Parathyroid adenoma (tissue), 2 donors: Measurements from ENCODE around the gene CCR6.

ENCODE experiments used
- H2AFZ ChIP-seq: fragments of 300-600 bp; sonication (generic); one replicate; pipeline ENCODE4 v1.7.0; 2017; ENCODE audit warnings: antibody characterized with exemption, mild to moderate bottlenecking
- H3K27ac ChIP-seq: fragments of 300-600 bp; sonication (generic); one replicate; pipeline ENCODE4 v1.7.0; 2017
- H3K27me3 ChIP-seq: fragments of 300-600 bp; sonication (generic); one replicate; pipeline ENCODE4 v1.7.0; 2017; ENCODE audit warnings: low read length; ENCODE audit not compliant: control insufficient read depth, insufficient read depth
- H3K36me3 ChIP-seq: fragments of 300-600 bp; sonication (generic); one replicate; pipeline ENCODE4 v1.7.0; 2017; ENCODE audit warnings: low read length; ENCODE audit not compliant: control insufficient read depth, insufficient read depth
- H3K4me1 ChIP-seq: fragments of 300-600 bp; sonication (generic); one replicate; pipeline ENCODE4 v1.7.0; 2017; ENCODE audit warnings: control low read depth
- H3K4me2 ChIP-seq: fragments of 300-600 bp; sonication (generic); one replicate; pipeline ENCODE4 v1.7.0; 2017; ENCODE audit warnings: low read length
- H3K4me3 ChIP-seq: fragments of 300-600 bp; sonication (generic); one replicate; pipeline ENCODE4 v1.7.0; 2017; ENCODE audit warnings: low read depth, low read length
- H3K79me2 ChIP-seq: fragments of 300-600 bp; sonication (generic); one replicate; pipeline ENCODE4 v1.7.0; 2017; ENCODE audit warnings: control low read depth
- H3K9ac ChIP-seq: fragments of 300-600 bp; sonication (generic); one replicate; pipeline ENCODE4 v1.7.0; 2017; ENCODE audit warnings: mild to moderate bottlenecking
- H3K9me3 ChIP-seq: fragments of 300-600 bp; sonication (generic); one replicate; pipeline ENCODE4 v1.7.0; 2017; ENCODE audit warnings: low read length; ENCODE audit not compliant: control insufficient read depth
- TF ChIP-seq, protein P1 (sequence below): fragments of 300-600 bp; sonication (generic); IDR thresholded peaks from one replicate; pipeline ENCODE4 v1.7.0; 2017; ENCODE audit warnings: antibody characterized with exemption, mild to moderate bottlenecking
- donor health status: primary hyperparathyroidism.

Gene CCR6

DNA sequence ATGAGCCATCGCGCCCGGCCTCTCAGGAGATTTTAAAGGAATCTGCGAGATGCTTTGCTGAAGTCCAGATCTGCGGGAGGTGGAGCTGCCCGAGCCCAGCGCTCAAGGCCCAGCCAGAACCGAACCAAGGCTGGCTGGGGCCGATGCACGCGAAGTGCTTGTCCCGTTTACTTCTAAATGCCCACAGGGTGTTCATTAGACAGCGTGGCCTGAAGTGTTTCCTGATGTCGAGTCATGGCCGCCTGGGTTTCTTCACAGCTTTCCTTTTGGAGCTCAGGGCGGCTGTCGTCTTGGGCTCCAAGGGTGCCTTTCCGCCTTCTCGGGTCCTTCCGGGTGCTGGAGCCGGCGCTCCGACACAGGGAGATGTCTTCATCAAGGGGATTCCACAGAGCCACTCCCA lies 25.1 kb upstream of the CCR6 start:
- Histone ChIP-seq H3K36me3 (no peaks in the 10 kb centered on the region), H3K4me1 (no peaks in the 10 kb centered on the region), H3K27ac (no peak overlapping the region), H3K27me3 (no peaks in the 10 kb centered on the region), H3K79me2 (no peaks in the 10 kb centered on the region), H3K4me3 (no peak overlapping the region), H2AFZ (no peak overlapping the region), H3K9me3 (no peaks in the 10 kb centered on the region), H3K4me2 (no peak overlapping the region), H3K9ac (no peak overlapping the region)
- TF ChIP-seq, protein P1, sequence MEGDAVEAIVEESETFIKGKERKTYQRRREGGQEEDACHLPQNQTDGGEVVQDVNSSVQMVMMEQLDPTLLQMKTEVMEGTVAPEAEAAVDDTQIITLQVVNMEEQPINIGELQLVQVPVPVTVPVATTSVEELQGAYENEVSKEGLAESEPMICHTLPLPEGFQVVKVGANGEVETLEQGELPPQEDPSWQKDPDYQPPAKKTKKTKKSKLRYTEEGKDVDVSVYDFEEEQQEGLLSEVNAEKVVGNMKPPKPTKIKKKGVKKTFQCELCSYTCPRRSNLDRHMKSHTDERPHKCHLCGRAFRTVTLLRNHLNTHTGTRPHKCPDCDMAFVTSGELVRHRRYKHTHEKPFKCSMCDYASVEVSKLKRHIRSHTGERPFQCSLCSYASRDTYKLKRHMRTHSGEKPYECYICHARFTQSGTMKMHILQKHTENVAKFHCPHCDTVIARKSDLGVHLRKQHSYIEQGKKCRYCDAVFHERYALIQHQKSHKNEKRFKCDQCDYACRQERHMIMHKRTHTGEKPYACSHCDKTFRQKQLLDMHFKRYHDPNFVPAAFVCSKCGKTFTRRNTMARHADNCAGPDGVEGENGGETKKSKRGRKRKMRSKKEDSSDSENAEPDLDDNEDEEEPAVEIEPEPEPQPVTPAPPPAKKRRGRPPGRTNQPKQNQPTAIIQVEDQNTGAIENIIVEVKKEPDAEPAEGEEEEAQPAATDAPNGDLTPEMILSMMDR: no peak

DNA sequence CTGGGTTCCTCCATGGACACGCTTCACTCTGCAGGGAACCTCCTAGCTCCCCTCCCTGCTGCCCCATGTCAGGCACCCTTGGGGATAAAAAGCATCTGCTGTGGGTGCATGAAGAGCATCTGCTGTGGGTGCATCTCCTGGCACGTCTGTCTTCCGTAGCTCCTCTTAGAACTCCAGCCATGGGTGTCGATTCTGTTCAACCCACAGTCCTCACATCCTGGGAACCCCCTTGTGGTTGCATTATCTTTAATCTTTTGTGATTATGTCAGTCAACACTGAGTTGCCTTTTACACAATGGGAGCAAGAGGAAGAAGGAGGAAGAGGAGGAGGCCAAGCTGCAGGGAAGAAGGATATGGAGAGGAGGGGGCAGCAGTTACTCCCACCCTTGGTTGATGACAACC lies 24.1 kb upstream of the CCR6 start:
- Histone ChIP-seq H3K9ac (no peak overlapping the region), H3K4me2 (no peak overlapping the region), H3K4me3 (no peak overlapping the region), H3K4me1 (no peaks in the 10 kb centered on the region), H2AFZ (no peak overlapping the region), H3K36me3 (no peaks in the 10 kb centered on the region), H3K9me3 (no peaks in the 10 kb centered on the region), H3K27ac (no peak overlapping the region), H3K27me3 (no peaks in the 10 kb centered on the region), H3K79me2 (no peaks in the 10 kb centered on the region)
- TF ChIP-seq, protein P1: no peak

DNA sequence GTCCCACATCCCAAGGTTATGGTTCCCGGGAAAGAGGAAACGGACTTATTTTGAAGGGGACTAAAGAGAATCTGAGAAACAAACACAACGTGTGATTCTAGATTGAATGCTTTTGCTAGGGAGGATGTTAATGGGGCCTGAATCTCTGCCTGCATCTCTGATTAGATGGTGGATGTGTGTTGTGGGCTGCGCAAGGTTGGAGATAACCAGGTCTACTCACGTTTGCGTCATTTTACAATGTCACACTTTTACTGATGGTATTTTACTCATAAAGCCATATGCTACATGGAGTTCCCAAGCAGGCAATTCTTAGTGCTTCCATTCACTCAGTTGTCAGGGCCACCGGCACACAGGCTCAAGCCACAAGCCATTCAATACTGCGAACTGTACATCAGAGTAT lies 23.2 kb upstream of the CCR6 start:
- H3K36me3 ChIP-seq: no peaks in the 10 kb centered on the region
- no peaks in the 10 kb centered on the region for H3K9me3 ChIP-seq
- H2AFZ ChIP-seq: no peak overlapping the region
- no peak overlapping the region for H3K4me2 ChIP-seq
- no peaks in the 10 kb centered on the region for H3K27me3 ChIP-seq
- no peaks in the 10 kb centered on the region for H3K79me2 ChIP-seq
- no peaks in the 10 kb centered on the region for H3K4me1 ChIP-seq
- no peak overlapping the region for H3K4me3 ChIP-seq
- no peak overlapping the region for H3K27ac ChIP-seq
- TF ChIP-seq, protein P1: no peak
- no peak overlapping the region for H3K9ac ChIP-seq

DNA sequence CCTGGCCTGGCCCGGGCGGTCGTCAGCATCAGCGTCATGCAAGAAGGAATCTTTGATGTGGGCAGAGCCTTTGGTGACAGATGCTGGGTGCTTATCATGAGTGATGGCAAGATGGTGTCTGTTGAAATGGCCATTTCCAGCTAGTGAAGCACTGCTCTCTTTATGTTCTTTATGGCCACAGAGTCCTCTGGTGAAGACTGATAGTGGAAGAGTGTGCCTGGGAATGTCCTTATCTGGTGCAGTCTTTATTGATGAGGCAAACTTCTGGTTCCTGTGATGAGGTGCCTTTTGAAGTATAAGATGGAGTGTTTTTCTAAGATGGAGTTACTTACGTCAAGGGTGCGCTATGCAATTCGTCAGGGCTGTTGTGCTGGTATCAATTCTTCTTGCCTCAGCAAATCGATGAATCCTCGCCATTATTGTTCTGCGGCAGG lies 22.6 kb upstream of the CCR6 start:
- Histone ChIP-seq H3K4me1 (no peaks in the 10 kb centered on the region), H3K9ac (no peak overlapping the region), H3K27me3 (no peaks in the 10 kb centered on the region), H3K9me3 (no peaks in the 10 kb centered on the region), H3K4me2 (no peak overlapping the region), H3K79me2 (no peaks in the 10 kb centered on the region), H3K36me3 (no peaks in the 10 kb centered on the region), H2AFZ (no peak overlapping the region), H3K4me3 (no peak overlapping the region), H3K27ac (no peak overlapping the region)
- TF ChIP-seq, protein P1: no peak

DNA sequence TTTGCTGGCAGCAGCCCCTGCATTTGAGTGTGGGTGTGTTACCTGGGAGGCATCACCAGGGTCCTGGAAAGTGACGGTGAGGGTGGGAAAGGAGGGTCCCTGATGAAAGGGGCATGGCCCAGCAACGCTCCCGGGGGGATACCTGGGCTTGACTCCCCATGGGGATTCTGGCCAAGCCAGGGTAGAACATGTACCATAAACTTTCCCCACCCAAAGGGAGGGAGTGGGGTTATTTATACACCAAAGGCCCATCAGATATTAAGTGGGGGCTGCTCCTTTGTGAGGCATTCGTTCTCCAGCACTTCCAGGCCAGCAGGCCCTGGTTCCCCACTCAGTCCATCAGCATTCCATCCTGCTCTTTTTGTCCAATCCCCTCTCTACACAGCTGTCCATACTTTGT lies 20.6 kb upstream of the CCR6 start:
- no peak overlapping the region for H2AFZ ChIP-seq
- no peak overlapping the region for H3K9ac ChIP-seq
- no peak overlapping the region for H3K4me2 ChIP-seq
- H3K4me3 ChIP-seq: no peak overlapping the region
- no peaks in the 10 kb centered on the region for H3K9me3 ChIP-seq
- TF ChIP-seq, protein P1: no peak
- no peaks in the 10 kb centered on the region for H3K27me3 ChIP-seq
- no peaks in the 10 kb centered on the region for H3K79me2 ChIP-seq
- no peak overlapping the region for H3K27ac ChIP-seq
- no peaks in the 10 kb centered on the region for H3K36me3 ChIP-seq
- no peaks in the 10 kb centered on the region for H3K4me1 ChIP-seq
